Fibroblast of skin of left quadriceps (primary cell): ENCODE results near the gene ST8SIA5.
"Not testable (repeated sequence)": the region's sequence is repeated elsewhere in the genome, so short reads cannot be mapped to it uniquely, and the experiment has no call there.

Experiments used
- DNase-seq, 2 experiments: peaks; one replicate each; pipeline ENCODE4 v3.0.0-alpha.2; 2013; ENCODE audit warnings: low read depth in 2 of 2

Gene ST8SIA5

GRCh38 chr18:46756559-46757201, at the start of gene ST8SIA5:
Gene ST8SIA5, minus strand, starts transcription at chr18:46757053. Its CDS starts 545 bp downstream, at chr18:46756508.
- DNase-seq = no peak

DNA sequence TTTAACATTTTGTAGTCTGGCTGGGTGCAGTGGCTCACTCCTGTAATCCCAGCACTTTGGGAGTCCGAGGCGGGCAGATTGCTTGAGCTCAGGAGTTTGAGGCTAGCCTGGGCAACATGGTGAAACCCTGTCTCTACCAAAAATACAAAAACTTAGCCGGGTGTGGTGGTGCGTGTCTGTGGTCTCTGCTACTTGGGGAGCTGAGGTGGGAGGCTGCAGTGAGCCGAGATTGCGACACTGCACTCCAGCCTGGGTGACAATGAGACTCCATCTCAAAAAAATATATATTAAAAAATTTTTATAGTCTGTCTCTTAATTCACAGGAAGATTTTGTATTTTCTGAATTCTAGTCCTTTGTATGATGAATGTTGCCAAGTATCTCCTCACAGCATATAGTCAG, 39.1 kb upstream of the ST8SIA5 start:
- DNase-seq = not testable (repeated sequence)

DNA sequence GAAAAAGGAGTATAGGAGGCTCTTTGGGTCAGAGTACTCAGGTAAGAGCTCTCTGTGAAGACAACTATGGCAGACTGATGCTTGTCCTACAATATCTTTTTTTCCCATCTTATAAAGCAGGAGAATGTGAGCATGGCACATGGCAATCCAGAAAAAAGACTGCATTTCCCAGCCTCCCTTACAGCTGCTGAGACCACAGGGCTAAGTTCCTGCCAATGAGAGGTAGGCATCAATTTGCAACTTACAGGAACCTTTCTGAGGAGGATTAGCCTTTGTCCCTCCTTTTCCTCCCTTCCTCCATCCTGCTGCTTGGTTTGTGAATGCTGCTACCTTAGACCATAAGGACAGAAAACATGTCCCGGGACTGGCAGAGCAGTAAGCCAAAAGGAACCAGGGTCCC, 37.8 kb upstream of the ST8SIA5 start:
- no peak for DNase-seq

DNA sequence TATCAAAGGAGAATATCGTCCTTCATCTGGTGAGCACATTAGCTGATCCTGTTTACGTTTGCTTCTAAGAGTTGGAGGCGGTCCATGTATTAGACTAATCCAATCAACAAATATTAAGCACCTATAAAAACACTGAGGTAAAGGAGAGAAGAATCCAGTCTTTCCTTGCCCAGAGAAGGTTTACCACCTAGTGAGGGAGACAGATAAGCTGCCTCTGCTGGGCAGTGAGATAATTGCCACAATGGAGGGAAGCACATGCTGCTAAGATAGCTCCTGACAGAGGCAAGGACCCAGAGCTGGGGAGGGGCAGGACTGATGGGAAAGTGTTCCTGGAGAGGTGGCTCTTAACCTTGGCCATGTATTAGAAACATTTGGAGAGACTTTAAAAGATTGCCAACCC, 36.7 kb upstream of the ST8SIA5 start:
- no peak for DNase-seq

DNA sequence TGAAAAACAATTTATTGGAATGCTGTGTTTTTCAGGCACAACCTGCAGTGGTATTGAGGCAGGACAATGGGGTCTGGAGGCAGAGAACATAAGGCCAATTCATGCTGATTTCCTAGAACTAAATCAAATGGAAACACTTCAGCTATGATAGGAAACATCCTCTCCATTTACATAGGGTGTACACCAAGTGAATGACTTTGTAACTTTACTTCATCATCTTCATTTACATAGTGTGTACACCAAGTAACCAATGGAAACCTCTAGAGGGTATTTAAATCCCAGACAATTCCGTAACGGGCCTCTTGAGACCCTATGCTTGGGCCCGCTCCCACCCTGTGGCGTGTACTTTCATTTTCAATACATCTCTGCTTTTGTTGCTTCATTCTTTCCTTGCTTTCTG, 32.2 kb upstream of the ST8SIA5 start:
- no peak for DNase-seq

DNA sequence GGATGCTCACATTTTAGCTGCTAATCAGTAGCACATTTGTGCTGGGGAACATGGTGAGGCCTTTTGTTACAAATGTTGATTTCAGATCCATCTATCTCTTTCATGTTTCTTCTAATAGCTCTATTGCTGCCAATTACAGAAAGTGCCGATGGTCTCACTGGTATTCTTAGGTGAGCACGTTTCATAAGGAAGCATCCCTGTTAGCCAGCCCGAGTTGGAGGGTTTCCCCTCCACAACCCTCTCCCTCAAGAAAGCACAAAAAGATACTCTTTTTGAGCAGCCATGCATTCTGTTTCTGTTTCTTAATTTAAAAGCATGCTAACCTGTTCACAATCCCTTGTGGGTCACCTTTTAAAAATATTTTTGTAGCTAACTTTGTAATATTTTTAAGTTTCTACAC, 30.8 kb upstream of the ST8SIA5 start:
- DNase-seq = no peak

DNA sequence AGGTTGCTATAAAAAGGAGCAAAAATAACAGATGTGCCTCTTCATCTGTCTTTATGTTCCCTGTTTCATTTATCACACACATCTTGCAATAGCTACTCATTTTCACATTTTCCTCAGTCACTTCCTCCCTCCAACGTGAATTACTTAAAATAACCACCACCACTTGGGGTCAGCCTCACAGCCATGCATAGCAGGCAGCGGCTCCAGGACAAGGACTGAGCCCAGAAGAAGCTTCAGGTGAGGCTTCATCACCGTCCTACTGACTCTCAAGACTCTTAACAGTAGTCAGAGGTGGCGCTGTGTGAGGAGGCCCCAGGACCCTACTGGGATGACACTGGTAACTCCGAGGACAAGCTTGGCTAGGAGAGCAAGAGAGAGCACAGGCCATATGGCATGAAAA, 15.5 kb upstream of the ST8SIA5 start:
- DNase-seq = no peak

GRCh38 chr18:46771141-46771540, 14.3 kb upstream of the ST8SIA5 start:
- no peak for DNase-seq

- no peak for DNase-seq
Measured at GRCh38 chr18:46770708-46771107, 13.9 kb upstream of the ST8SIA5 start.

GRCh38 chr18:46768166-46768921, 11.5 kb upstream of the ST8SIA5 start:
- no peak for DNase-seq

GRCh38 chr18:46767217-46767616, 10.4 kb upstream of the ST8SIA5 start:
- DNase-seq = no peak

- no peak for DNase-seq
Measured at GRCh38 chr18:46764586-46764985, 7.7 kb upstream of the ST8SIA5 start.

GRCh38 chr18:46761059-46761769, 4.4 kb upstream of the ST8SIA5 start:
- DNase-seq = no peak

DNA sequence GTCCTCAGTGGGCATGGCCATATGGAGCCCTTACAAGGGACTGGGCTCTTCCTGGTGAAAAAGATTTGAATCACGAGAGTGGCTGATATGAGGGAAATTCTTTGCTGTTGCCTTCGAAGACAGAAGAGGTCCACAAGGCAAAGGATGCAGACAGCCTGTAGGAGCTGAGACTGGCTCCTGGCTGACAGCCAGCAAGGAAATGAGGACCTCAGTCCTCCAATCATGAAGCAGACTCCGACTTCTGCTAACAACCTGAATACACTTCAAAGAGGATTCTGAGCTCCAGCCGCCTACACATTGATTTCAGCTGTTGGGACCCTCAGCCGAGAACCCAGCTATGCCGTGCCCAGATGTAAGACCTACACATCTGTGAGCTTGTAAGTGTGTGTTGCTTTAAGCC, 3.0 kb upstream of the ST8SIA5 start:
- no peak for DNase-seq

DNA sequence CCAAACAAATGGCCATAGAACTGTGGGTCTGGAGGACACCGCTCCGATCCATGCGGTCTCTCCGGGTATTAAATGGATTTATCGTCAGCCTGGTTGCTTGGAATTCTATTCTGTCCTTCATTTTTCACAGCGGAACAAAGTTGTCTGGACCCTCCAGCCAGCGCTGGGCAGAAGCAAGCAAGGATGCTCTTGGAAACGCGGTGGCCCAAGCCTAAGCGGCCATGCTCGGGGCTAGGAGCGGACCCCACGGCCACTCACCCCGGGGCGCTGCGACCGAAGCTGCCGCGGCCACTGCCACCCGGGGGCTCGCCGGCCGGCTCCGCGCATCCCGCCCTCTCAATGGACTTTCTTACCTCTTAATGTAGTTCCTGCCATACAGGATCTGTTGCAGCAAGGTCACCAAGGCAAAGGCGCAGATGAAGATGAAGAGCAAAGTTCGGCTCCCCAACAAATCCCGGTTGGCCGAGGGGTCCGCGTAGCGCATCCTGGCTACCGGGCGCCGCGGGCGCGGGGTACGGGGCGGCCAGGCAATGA, 761 bp downstream of the ST8SIA5 start:
- DNase-seq = no peak

DNA sequence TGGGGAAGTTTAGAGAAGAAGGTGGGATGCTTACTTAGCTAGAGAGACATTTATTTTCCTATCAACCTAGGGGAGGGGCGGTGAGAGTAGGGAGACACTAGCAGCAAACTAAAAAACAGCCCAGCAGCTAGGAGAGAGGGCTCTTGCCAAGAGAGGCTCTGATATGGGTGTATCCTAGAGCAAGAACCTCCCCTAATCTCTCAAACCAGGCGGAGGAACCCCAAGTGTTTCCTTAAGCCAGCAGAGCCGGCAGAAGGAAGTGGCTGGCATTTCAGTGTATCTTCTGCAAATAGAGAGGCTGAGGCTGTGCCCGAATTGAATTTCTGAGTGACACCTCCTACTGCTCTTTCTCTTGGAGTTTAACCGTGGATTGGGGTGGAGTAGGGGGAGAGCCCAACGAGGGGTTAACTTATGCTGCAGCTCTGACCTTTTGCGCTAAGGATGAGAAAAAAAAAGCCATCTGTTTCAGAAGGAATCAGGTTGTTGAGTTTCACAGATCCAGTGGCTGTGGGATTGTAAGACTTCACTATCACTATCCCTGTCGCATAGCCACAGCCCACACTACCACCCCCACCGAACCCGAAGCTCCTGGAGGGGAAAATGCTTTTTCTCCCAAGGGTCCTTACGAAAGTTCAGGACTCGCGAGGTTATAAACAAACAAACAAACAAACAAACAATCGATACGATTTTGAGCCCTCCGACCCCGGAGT, 1.4 kb downstream of the ST8SIA5 start:
- no peak for DNase-seq

- DNase-seq = no peak
Measured at GRCh38 chr18:46754661-46755292, 2.1 kb downstream of the ST8SIA5 start.

DNA sequence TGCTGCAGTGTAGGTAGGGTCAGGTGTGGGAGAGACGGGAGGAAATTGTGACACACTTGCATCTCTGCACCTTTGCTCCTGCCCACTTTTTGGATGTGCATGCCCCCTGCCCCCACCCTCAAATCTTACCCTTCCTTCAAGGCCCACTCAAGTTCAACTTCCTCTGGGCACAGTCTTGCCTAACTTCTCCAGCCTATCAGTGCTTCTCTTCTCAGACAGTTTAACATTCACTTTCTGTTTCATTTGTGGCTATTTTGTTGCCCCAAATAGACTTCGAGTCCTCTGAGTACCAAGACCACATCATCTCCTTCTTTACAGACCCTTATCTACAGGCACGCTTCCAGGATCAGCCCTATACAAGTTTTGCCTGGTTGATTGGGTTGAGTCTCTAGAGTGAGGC, 2.7 kb downstream of the ST8SIA5 start:
- DNase-seq = no peak

DNA sequence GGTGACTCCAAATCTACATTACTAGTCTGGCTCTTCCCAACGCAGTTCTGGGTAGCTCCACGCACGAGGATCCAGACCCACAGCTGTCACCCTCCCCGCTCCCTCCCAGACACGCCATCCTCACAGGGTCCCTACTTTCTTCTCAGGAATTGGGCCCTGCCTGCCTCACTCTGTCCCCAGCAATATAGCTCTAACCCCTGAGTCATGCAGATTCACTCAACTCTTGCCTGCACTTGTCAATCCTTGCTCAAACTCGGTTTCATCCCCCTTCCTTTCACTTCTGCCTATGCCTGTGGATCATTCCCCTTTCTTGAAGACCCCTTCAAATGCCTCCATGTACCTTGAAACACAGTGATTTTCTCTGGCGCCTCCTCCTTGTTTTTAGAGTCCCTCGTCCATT, 5.0 kb downstream of the ST8SIA5 start:
- no peak for DNase-seq

DNA sequence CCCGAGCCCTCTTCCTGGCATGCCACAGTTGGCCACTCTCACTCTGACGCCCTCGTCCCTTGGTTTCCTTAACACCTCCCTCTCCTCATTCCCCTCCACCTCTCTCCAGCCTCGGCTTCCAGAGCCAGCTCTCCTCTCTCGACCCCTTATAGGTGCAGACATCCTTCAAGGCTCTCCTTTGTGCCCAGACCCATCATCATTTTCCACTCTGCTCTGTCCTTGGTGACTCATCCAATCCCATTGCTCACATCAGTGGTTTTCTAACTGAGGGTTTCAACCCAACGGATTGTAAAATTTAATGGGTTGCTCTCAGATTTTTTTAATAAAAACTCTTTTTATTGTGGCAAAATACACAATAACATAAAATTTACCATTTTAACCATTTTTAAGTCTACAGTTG, 6.2 kb downstream of the ST8SIA5 start:
- DNase-seq = no peak

GRCh38 chr18:46748466-46748865, 8.4 kb downstream of the ST8SIA5 start:
- no peak for DNase-seq

GRCh38 chr18:46740046-46740445, 16.8 kb downstream of the ST8SIA5 start:
- no peak for DNase-seq
